ENCODE data around the gene ACOX3. TPM values are rescaled to one million over a fixed set of nuclear protein-coding genes. Genes with fewer than 3 reads are reported as not detected.

ACOX3 gene
- total and polyA plus RNA-seq, 4 donors = 11.4 to 24.6 (median 13.6) TPM

- Histone ChIP-seq H3K4me1 (ENCODE audit: control insufficient read depth in 4 of 4, insufficient read depth in 4 of 4, low read length in 3 of 4) (peaks cover 0 to 4% (median 0%) of the 10 kb centered on the region in 4 donors), H3K36me3 (ENCODE audit: control insufficient read depth in 4 of 4, insufficient read depth in 3 of 4, low read depth in 1 of 4, low read length in 3 of 4) (no peaks in the 10 kb centered on the region), H3K4me3 (ENCODE audit: low read depth in 1 of 3, low read length in 3 of 3) (no peak overlapping the region), H3K9me3 (ENCODE audit: control insufficient read depth in 4 of 4, low read length in 3 of 4) (no peaks in the 10 kb centered on the region), H3K9ac (ENCODE audit: low read depth in 1 of 2, low read length in 2 of 2) (no peak overlapping the region), H3K27me3 (ENCODE audit: control insufficient read depth in 4 of 4, insufficient read depth in 4 of 4, low read length in 3 of 4) (no peaks in the 10 kb centered on the region), H3K27ac (ENCODE audit: low read depth in 1 of 2, low read length in 2 of 2) (no peak overlapping the region)
- TF ChIP-seq RXRA (IDR thresholded peaks at IDR 0.05) (no peak), GABPA (IDR thresholded peaks at IDR 0.05 in 1 of 2, conservative IDR thresholded peaks at IDR 0.05 in 1 of 2) (no peak), TAF1 (conservative IDR thresholded peaks at IDR 0.05) (no peak), YY1 (IDR thresholded peaks at IDR 0.05) (no peak), FOXA1 (IDR thresholded peaks at IDR 0.05) (no peak), FOXA2 (IDR thresholded peaks at IDR 0.05) (no peak), HNF4A (conservative IDR thresholded peaks at IDR 0.05) (no peak), CTCF (IDR thresholded peaks at IDR 0.05; ENCODE audit: low read depth, low read length, missing input control) (no peak), ZBTB33 (IDR thresholded peaks at IDR 0.05) (no peak), ATF3 (IDR thresholded peaks at IDR 0.05) (no peak), HNF4G (IDR thresholded peaks at IDR 0.05) (no peak), SP1 (IDR thresholded peaks at IDR 0.05) (no peak), JUND (IDR thresholded peaks at IDR 0.05) (no peak), MAX (IDR thresholded peaks at IDR 0.05) (no peak), EGR1 (IDR thresholded peaks at IDR 0.05; ENCODE audit: low read depth in 2 of 2) (no peak), NR2F2 (IDR thresholded peaks at IDR 0.05) (no peak), REST (IDR thresholded peaks at IDR 0.05) (no peak), RAD21 (IDR thresholded peaks at IDR 0.05) (no peak)
- DNase-seq (ENCODE audit: low spot score) = peak; percentile 13
- 95% methylated on average over 7 of the region's 7 CpGs for WGBS
Observed at GRCh38 chr4:8318509-8318908, 122.0 kb downstream of the ACOX3 start.

Data from liver (tissue), 9 donors.